ENCODE measurements around the gene PATL1. TPM values are rescaled to one million over a fixed set of nuclear protein-coding genes. Genes with fewer than 3 reads are reported as not detected.

PATL1 gene
- polyA plus RNA-seq, 3 donors = 6.5 to 16.8 (median 14.4) TPM

Other genes starting within 250 kb of the PATL1 start
- under 1 TPM in 1 of 3 donors, not detected in 2; under 0.01 TPM for gene OR5A2, start 242.6 kb downstream of the PATL1 start, polyA plus RNA-seq
- gene OR5A1, start 232.6 kb downstream of the PATL1 start, polyA plus RNA-seq = not detected
- not detected for gene OR4D6, start 212.1 kb downstream of the PATL1 start, polyA plus RNA-seq
- gene OR4D10, start 195.7 kb downstream of the PATL1 start, polyA plus RNA-seq = not detected
- not detected for gene OR4D11, start 165.5 kb downstream of the PATL1 start, polyA plus RNA-seq
- gene OR4D9, start 157.5 kb downstream of the PATL1 start, polyA plus RNA-seq = under 1 TPM in 1 of 3 donors, not detected in 2; under 0.01 TPM
- 10 to 100 TPM; 17.0 to 27.8 (median 18.9) TPM for gene OSBP, start 53.3 kb downstream of the PATL1 start, polyA plus RNA-seq
- gene OR10V1, start 44.8 kb upstream of the PATL1 start, polyA plus RNA-seq = not detected
- gene STX3, start 86.3 kb upstream of the PATL1 start, polyA plus RNA-seq = 10 to 100 TPM; 10.0 to 11.7 (median 11.4) TPM
- 10 to 100 TPM; 32.5 to 54.1 (median 52.7) TPM for gene MRPL16, start 141.7 kb upstream of the PATL1 start, polyA plus RNA-seq
- 100 to 1,000 TPM in 1 of 3 donors, 1 to 10 TPM in 1, under 1 TPM in 1; 0.03 to 160 (median 2.1) TPM for gene CBLIF, start 176.5 kb upstream of the PATL1 start, polyA plus RNA-seq
- gene TCN1, start 197.4 kb upstream of the PATL1 start, polyA plus RNA-seq = 1 to 10 TPM in 2 of 3 donors, under 1 TPM in 1; 0.79 to 6.4 (median 1.3) TPM
- not detected for gene OOSP3, start 209.7 kb upstream of the PATL1 start, polyA plus RNA-seq